HEK293 (cell line): ENCODE data around the gene KLF13.
A peak's percentile ranks its signal among the peaks of the same experiment; 100 is the strongest.

Experiments
- ZNF292 ChIP-seq: fragments of 450-650 bp; formaldehyde crosslinking; IDR thresholded peaks from 2 replicates; pipeline ENCODE4 v1.5.1; 2016; ENCODE audit warnings: low read depth, missing biosample characterization, missing genetic modification characterization, borderline replicate concordance
- TF ChIP-seq, protein P1 (sequence below): fragments of 450-650 bp; formaldehyde crosslinking; IDR thresholded peaks from 2 replicates; pipeline ENCODE4 v1.5.1; 2016; ENCODE audit warnings: missing biosample characterization, missing genetic modification characterization
- TF ChIP-seq, protein P2 (sequence below): fragments of 450-650 bp; formaldehyde crosslinking; IDR thresholded peaks from 2 replicates; pipeline ENCODE4 v1.5.1; 2017; ENCODE audit warnings: missing biosample characterization, missing genetic modification characterization
- TF ChIP-seq, protein P3 (sequence below): fragments of 450-650 bp; formaldehyde crosslinking; conservative IDR thresholded peaks from 2 replicates; pipeline ENCODE4 v1.5.1; 2016; ENCODE audit warnings: low read depth, missing biosample characterization, missing genetic modification characterization
- TF ChIP-seq, protein P4 (sequence below): fragments of 450-650 bp; formaldehyde crosslinking; IDR thresholded peaks from 2 replicates; pipeline ENCODE4 v1.5.1; 2016; ENCODE audit warnings: missing biosample characterization, missing genetic modification characterization

DNA sequence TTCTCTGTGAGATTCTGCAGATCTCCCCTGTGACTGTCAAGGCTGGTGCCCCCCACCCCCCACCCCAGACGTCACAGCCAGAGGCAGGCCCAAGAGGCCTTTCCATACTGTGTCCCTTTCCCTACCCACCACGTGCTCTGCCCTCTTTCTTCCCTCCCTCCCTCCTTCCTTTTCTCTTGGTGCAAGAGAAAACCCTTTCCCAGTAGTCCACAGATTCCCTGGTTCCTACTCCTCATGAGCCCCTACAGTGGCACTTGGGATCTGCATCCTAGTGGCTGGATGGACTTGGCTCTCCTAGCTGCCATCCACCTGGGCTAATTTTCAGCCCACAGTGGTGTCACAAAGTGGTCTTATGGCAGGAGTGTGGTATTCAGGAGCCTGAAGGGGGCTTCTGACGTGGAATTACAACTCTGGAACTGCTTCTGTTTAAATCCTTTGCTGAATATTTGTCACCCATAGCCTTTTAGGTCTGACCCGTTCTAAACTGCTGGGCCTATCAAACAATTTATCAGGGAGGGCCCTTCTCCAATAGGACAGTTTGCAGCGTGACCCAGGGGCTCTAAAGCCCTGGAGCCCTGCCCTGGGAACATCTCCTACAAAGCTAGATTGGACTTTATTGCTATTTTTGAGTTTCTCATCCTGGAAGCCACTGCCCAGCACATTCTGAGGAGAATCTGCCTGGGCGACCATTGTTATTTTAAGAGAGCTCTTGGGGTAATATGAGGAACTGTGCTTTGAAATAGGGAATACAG lies 35.3 kb downstream of the KLF13 start:
- TF ChIP-seq, protein P1, sequence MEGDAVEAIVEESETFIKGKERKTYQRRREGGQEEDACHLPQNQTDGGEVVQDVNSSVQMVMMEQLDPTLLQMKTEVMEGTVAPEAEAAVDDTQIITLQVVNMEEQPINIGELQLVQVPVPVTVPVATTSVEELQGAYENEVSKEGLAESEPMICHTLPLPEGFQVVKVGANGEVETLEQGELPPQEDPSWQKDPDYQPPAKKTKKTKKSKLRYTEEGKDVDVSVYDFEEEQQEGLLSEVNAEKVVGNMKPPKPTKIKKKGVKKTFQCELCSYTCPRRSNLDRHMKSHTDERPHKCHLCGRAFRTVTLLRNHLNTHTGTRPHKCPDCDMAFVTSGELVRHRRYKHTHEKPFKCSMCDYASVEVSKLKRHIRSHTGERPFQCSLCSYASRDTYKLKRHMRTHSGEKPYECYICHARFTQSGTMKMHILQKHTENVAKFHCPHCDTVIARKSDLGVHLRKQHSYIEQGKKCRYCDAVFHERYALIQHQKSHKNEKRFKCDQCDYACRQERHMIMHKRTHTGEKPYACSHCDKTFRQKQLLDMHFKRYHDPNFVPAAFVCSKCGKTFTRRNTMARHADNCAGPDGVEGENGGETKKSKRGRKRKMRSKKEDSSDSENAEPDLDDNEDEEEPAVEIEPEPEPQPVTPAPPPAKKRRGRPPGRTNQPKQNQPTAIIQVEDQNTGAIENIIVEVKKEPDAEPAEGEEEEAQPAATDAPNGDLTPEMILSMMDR = no peak
- TF ChIP-seq, protein P2, sequence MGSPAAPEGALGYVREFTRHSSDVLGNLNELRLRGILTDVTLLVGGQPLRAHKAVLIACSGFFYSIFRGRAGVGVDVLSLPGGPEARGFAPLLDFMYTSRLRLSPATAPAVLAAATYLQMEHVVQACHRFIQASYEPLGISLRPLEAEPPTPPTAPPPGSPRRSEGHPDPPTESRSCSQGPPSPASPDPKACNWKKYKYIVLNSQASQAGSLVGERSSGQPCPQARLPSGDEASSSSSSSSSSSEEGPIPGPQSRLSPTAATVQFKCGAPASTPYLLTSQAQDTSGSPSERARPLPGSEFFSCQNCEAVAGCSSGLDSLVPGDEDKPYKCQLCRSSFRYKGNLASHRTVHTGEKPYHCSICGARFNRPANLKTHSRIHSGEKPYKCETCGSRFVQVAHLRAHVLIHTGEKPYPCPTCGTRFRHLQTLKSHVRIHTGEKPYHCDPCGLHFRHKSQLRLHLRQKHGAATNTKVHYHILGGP (tag by site-specific recombination) = no peak
- TF ChIP-seq, protein P3, sequence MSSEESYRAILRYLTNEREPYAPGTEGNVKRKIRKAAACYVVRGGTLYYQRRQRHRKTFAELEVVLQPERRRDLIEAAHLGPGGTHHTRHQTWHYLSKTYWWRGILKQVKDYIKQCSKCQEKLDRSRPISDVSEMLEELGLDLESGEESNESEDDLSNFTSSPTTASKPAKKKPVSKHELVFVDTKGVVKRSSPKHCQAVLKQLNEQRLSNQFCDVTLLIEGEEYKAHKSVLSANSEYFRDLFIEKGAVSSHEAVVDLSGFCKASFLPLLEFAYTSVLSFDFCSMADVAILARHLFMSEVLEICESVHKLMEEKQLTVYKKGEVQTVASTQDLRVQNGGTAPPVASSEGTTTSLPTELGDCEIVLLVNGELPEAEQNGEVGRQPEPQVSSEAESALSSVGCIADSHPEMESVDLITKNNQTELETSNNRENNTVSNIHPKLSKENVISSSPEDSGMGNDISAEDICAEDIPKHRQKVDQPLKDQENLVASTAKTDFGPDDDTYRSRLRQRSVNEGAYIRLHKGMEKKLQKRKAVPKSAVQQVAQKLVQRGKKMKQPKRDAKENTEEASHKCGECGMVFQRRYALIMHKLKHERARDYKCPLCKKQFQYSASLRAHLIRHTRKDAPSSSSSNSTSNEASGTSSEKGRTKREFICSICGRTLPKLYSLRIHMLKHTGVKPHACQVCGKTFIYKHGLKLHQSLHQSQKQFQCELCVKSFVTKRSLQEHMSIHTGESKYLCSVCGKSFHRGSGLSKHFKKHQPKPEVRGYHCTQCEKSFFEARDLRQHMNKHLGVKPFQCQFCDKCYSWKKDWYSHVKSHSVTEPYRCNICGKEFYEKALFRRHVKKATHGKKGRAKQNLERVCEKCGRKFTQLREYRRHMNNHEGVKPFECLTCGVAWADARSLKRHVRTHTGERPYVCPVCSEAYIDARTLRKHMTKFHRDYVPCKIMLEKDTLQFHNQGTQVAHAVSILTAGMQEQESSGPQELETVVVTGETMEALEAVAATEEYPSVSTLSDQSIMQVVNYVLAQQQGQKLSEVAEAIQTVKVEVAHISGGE (tag by site-specific recombination) = peak; percentile 86
- TF ChIP-seq ZNF292 = no peak
- TF ChIP-seq, protein P4, sequence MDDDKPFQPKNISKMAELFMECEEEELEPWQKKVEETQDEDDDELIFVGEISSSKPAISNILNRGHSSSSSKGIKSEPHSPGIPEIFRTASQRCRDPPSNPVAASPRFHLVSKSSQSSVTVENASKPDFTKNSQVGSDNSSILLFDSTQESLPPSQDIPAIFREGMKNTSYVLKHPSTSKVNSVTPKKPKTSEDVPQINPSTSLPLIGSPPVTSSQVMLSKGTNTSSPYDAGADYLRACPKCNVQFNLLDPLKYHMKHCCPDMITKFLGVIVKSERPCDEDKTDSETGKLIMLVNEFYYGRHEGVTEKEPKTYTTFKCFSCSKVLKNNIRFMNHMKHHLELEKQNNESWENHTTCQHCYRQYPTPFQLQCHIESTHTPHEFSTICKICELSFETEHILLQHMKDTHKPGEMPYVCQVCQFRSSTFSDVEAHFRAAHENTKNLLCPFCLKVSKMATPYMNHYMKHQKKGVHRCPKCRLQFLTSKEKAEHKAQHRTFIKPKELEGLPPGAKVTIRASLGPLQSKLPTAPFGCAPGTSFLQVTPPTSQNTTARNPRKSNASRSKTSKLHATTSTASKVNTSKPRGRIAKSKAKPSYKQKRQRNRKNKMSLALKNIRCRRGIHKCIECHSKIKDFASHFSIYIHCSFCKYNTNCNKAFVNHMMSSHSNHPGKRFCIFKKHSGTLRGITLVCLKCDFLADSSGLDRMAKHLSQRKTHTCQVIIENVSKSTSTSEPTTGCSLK (tag by site-specific recombination) = no peak
